Globus pallidus (tissue), 1 donor: ENCODE data around the gene SULF2.

Source experiments
- DNase-seq: peaks from one replicate; pipeline ENCODE4 v3.0.0-alpha.2; 2015; ENCODE audit warnings: low spot score

SULF2 gene

DNA sequence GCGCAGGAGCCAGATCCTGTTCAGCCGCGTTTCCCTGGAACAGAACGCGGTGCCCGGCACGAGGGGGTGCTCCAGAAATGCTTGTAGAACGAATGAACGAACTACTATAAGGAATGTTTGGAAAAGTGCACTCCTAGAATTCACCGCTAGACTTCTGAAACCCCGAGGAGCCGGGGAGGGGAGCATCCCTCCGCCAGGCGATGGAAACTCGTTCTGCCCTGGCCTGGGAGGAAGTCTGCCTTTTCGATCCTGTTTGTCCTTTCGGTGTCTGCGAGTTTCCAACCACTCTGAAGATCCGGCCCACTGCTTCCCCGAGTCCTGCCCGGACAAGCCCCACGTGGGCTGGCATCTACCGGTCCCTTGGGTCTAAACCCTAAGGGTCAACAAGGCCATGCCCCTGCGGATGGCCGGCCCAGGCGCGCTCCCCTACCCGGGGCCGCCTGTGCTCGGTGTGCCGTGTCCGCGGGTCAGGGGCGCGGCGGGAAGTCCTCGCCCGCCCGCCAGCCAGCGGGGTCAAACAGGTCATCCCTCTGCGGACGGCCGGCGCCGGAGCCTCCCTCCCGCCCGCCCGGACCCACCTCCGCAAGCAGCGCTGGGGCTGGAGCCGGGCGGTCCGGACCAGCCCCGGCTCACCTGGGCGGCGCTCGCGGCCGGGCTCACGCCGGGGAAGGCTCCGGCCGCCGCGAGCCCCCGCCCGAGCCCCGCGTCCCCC lies 526 bp downstream of the SULF2 start:
- DNase-seq, result no peak

- DNase-seq, result no peak
Measured at GRCh38 chr20:47783828-47784598, 1.3 kb downstream of the SULF2 start.

DNA sequence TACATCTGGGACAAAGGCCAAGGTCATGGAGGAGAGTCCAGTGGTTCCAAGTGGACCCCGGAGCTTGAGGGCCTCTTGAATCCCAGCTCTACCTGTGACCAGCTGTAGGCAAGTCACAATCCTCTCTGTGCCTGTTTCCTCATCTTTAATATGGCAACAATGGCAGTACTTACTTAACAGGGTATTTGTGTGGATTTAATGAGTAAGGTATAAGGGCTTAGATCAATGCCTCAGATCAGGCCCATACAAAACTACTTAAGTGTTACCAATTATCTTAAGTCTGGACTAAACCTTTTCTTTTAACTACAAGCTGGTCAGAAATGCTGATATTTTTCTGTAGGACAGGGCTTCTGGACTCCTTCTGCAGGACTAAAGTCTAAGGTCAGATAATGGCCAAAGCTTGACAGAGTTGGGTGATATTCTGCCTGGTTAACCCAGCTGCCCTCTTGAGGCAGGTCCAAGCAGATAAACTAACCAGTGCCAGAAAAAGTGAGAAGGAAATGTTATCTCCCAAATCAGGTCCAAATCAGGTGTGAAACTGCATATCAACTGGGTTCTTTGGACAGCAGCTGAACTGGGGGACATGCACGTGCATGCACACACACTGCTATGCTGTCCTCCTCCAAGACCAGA lies 2.2 kb downstream of the SULF2 start:
- no peak for DNase-seq

GRCh38 chr20:47782076-47782475 lies 3.2 kb downstream of the SULF2 start:
- DNase-seq, result no peak

DNA sequence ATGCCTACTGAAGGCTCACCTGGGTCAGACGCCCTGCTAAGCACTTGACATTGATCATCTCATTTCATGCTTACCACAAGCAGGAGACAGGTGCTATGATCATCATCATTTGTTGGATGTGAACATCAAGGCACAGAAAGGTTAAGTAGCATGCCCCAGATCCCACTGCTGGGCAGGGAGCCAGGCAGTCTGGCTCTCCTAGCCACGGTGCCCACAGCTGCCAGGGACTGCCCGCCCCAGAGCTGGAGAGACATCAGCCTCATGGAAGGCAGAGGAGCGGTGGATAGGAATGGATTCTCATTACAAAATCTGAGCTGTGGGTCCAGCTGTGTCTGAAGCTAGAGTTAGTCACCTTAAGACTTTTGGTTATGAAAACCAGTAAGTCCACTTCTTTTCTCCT lies 3.6 kb downstream of the SULF2 start:
- DNase-seq, result no peak

- no peak for DNase-seq
Measured at GRCh38 chr20:47780720-47781389, 4.4 kb downstream of the SULF2 start.

- DNase-seq, result no peak
Measured at GRCh38 chr20:47778398-47779354, 6.6 kb downstream of the SULF2 start.

GRCh38 chr20:47777220-47777619 lies 8.1 kb downstream of the SULF2 start:
- no peak for DNase-seq

- DNase-seq, result no peak
Measured at GRCh38 chr20:47776639-47777038, 8.6 kb downstream of the SULF2 start.

DNA sequence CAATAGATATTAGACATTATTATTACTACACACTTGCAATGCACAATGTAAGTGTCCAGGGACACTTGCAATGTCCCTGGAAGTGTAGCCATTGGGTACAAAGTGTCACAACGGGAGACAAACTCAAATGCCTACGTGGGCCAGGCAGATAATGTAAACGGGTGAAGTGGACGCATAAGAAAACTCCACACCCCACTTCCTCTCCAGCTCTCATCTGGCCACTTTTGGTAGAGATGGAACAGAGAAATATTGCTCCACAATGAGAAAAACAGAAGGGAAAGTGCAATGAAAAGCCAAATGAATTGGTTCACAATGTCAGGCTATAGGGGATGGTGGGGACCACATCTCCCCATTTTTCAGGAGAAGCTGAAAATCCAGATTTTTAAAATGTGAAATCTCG lies 9.4 kb downstream of the SULF2 start:
- no peak for DNase-seq

DNA sequence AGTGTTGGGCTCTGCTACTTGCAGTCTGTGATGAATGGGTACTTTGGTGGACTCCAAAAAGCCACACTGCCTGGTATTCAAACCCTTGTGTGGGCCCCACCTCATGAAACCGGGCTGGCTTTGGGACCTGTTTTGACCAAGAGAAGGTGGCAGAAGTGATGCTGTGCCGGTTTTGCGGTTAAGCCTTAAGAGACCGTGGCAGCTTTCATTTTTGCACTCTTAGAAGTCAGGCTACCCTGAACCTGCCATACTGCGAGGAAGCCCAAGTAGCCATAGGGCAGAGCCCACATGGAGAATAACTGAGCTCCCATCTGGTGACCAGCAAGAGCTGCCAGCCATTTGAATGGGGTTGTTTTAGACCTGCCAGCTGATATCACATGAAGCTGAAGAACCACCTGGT lies 10.2 kb downstream of the SULF2 start:
- DNase-seq, result no peak

DNA sequence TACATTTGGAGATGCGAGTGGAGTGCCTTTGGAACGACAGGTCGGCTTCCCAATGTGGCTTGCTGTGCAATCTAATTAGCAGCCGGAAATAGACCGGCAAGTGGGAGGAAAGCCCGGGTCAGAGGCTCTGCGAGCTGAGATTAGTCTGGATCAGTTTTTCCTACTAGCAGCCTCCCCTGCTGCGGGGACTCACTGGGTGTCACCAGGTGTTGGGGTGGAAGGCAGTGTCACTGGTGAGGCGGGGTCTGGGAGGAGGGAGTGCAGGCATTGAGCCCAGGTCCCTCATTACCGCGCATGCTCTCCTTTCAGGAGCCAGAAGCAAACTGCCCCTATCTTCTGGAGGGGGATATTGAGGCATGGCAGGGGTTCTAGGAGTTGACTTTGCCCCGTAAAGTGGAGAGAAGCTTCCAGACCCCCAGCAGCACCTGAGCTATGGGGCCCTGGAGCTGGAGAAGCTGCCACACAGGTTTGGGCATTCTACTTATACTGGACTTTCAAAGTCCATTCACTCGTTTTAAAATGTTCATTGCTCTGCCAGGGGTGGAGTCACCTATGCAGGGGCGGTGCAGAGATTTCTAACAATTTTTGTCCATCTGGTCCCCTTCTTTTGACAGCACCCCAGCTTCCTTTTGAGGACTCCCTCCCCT lies 11.0 kb downstream of the SULF2 start:
- DNase-seq, result no peak

- DNase-seq, result no peak
Measured at GRCh38 chr20:47773371-47773786, 11.9 kb downstream of the SULF2 start.

- peak; percentile 16 for DNase-seq
Measured at GRCh38 chr20:47770935-47771334, 14.3 kb downstream of the SULF2 start.

GRCh38 chr20:47768016-47768824 lies 17.1 kb downstream of the SULF2 start:
- DNase-seq, result peak; percentile 15

DNA sequence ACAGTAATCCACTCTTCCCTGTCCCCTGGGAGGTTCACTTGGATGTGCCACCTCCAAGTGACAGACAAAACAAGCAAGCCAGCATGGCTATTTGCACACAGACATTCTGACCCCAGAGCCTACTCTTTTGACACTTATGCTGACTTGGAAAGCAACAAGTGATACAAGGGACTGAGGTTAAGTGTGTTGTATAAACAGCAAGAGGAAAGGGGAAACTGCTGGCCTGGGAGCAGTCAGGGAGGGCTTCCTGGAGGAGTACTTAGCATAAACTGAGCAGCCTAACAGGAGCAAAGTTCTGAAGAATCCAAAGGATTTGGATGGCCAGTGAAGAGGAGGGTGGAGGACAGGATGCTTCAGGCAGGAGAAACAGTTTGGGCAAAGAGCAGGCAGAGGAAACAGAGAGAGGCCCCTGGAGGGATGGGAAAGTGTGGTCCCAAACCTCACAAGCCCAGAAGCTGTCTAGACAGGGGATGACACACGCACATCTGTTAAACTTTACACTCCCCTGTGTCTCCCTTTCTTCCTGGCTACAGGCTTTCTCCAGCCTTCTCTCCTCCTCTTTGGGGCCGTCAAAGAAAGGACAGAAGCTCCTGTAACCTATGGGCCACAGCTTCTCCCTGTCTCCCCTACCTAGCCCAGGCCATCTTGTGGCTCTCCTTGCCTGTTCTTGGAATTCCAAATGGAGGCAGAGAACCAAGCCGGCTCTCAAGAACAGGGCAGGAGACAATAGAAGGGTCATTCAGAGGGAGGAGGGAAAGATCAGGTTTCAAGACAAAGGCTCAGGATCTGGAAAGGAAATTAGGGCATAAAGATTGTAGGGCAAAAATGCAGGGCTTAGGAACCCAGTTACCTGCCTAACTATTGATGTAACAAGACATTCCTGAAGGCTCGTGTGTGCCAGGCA lies 19.3 kb downstream of the SULF2 start:
- DNase-seq, result no peak

- no peak for DNase-seq
Measured at GRCh38 chr20:47765271-47765670, 20.0 kb downstream of the SULF2 start.

GRCh38 chr20:47764154-47764733 lies 21.0 kb downstream of the SULF2 start:
- no peak for DNase-seq
